H1 (cell line): ENCODE results near the gene TMEM72. TPM values are rescaled to one million over a fixed set of nuclear protein-coding genes. Genes with fewer than 3 reads are reported as not detected.
A peak's percentile ranks its signal among the peaks of the same experiment; 100 is the strongest.

Source experiments
- CTCF ChIA-PET: fragments of 300-600 bp; sonication (Branson Sonifier 250); formaldehyde crosslinking; loops from one replicate; lab custom pipeline; 2021; ENCODE audit not compliant: partially characterized antibody; lab: Charles Lee
- POLR2A ChIA-PET: fragments of 300-600 bp; sonication (Branson Sonifier 250); formaldehyde crosslinking; loops from one replicate; lab custom pipeline; 2021; ENCODE audit warnings: inconsistent platforms; ENCODE audit not compliant: partially characterized antibody; lab: Charles Lee
- DNase-seq, 2 experiments: peaks; one replicate each; pipeline versions ENCODE4 v3.0.0 to v3.0.0-alpha.2; 2010 to 2022; ENCODE audit warnings: low spot score in 2 of 2, low read depth in 1 of 2, mixed read lengths in 1 of 2
- FAIRE-seq: peaks from 2 replicates; lab custom pipeline; 2011; peaks lifted over from hg19 to GRCh38; lab: Jason Lieb, UNC
- H2AFZ ChIP-seq: 2 replicates; pipeline ENCODE4 v1.8.1; 2012; ENCODE audit warnings: low read length, inconsistent platforms
- H2AK5ac ChIP-seq: 2 replicates; pipeline ENCODE4 v1.6.1; 2013; ENCODE audit warnings: low read depth, low read length
- H2BK120ac ChIP-seq: replicated peaks from 2 replicates; pipeline ENCODE3; 2013; ENCODE audit warnings: low read depth, low read length, inconsistent platforms
- H2BK12ac ChIP-seq: 2 replicates; pipeline ENCODE4 v1.6.1; 2013; ENCODE audit warnings: low read depth, low read length
- H2BK15ac ChIP-seq: 2 replicates; pipeline ENCODE4 v1.6.1; 2013; ENCODE audit warnings: low read length
- H2BK20ac ChIP-seq: 2 replicates; pipeline ENCODE4 v1.6.1; 2013; ENCODE audit warnings: low read length
- H2BK5ac ChIP-seq: 2 replicates; pipeline ENCODE4 v1.6.1; 2013; ENCODE audit warnings: low read depth, low read length
- H3K14ac ChIP-seq: 2 replicates; pipeline ENCODE4 v1.6.1; 2013; ENCODE audit warnings: inconsistent platforms; ENCODE audit not compliant: insufficient read length
- H3K18ac ChIP-seq: 2 replicates; pipeline ENCODE4 v1.6.1; 2013; ENCODE audit warnings: low read length; ENCODE audit errors: extremely low read depth
- H3K23ac ChIP-seq: 2 replicates; pipeline ENCODE4 v1.6.1; 2013; ENCODE audit warnings: inconsistent platforms; ENCODE audit not compliant: insufficient read length
- H3K23me2 ChIP-seq: 2 replicates; pipeline ENCODE4 v1.6.1; 2013; ENCODE audit warnings: low read depth, low read length
- H3K27ac ChIP-seq: 2 replicates; pipeline ENCODE4 v1.6.1; 2011; ENCODE audit warnings: low read depth, low read length, inconsistent platforms
- H3K27me3 ChIP-seq, 4 experiments: replicated peaks in 1 of 4; 1 replicate in 1 of 4; 2 replicates in 3 of 4; pipeline versions ENCODE4 v1.6.1 to v1.8.1; 2011 to 2013; ENCODE audit warnings: low read length in 3 of 4, mild to moderate bottlenecking in 3 of 4, inconsistent platforms in 2 of 4, mixed read lengths in 2 of 4, moderate library complexity in 1 of 4; ENCODE audit not compliant: control insufficient read depth in 3 of 4, insufficient read depth in 3 of 4; ENCODE audit errors: extremely low read depth in 1 of 4
- H3K36me3 ChIP-seq, 4 experiments: 2 replicates each; pipeline versions ENCODE4 v1.6.1 to v1.8.1; 2011 to 2013; ENCODE audit warnings: mild to moderate bottlenecking in 4 of 4, low read length in 3 of 4, moderate library complexity in 2 of 4, control low read depth in 1 of 4, inconsistent platforms in 1 of 4; ENCODE audit not compliant: insufficient read depth in 4 of 4, control insufficient read depth in 2 of 4
- H3K4ac ChIP-seq: replicated peaks from 2 replicates; pipeline ENCODE3; 2013; ENCODE audit warnings: low read length, low read depth, mixed read lengths, inconsistent platforms; ENCODE audit not compliant: insufficient read length
- H3K4me1 ChIP-seq, 4 experiments: replicated peaks in 1 of 4; 1 replicate in 1 of 4; 2 replicates in 3 of 4; pipeline versions ENCODE4 v1.6.1 to v1.8.1; 2011 to 2013; ENCODE audit warnings: low read length in 3 of 4, inconsistent platforms in 2 of 4, mixed read lengths in 1 of 4; ENCODE audit not compliant: insufficient read depth in 4 of 4, control insufficient read depth in 3 of 4
- H3K4me2 ChIP-seq, 2 experiments: 2 replicates each; pipeline versions ENCODE4 v1.6.1 to v1.8.1; 2011 to 2013; ENCODE audit warnings: low read depth in 2 of 2, low read length in 2 of 2, control low read depth in 1 of 2, inconsistent platforms in 1 of 2, mild to moderate bottlenecking in 1 of 2; ENCODE audit not compliant: insufficient read depth in 1 of 2
- H3K4me3 ChIP-seq, 4 experiments: fragments of 200-600, 300-600 bp in 1 of 4; sonication (generic), shearing (Covaris generic), sonication (Bioruptor Twin) in 1 of 4; 2 replicates each; pipeline versions ENCODE4 v1.5.1 to v1.8.1; 2011 to 2016; ENCODE audit warnings: low read length in 4 of 4, low read depth in 3 of 4, control low read depth in 2 of 4, inconsistent platforms in 2 of 4, mild to moderate bottlenecking in 2 of 4, mixed read lengths in 1 of 4, moderate library complexity in 1 of 4; ENCODE audit not compliant: insufficient read depth in 2 of 4; ENCODE audit errors: extremely low read depth in 1 of 4
- H3K56ac ChIP-seq: replicated peaks from 2 replicates; pipeline ENCODE3; 2013; ENCODE audit warnings: low read depth, mild to moderate bottlenecking, mixed read lengths, low read length, inconsistent platforms; ENCODE audit not compliant: insufficient read length
- H3K79me1 ChIP-seq: 2 replicates; pipeline ENCODE4 v1.6.1; 2013; ENCODE audit warnings: low read depth, low read length, control low read depth
- H3K79me2 ChIP-seq, 2 experiments: 2 replicates each; pipeline versions ENCODE4 v1.6.1 to v1.8.1; 2012 to 2013; ENCODE audit warnings: low read length in 2 of 2, mild to moderate bottlenecking in 2 of 2, inconsistent platforms in 1 of 2; ENCODE audit not compliant: insufficient read depth in 2 of 2, control insufficient read depth in 1 of 2
- H3K9ac ChIP-seq, 4 experiments: replicated peaks in 1 of 4; 1 replicate in 1 of 4; 2 replicates in 3 of 4; pipeline versions ENCODE4 v1.6.1 to v1.8.1; 2011 to 2013; ENCODE audit warnings: low read depth in 3 of 4, low read length in 3 of 4, control low read depth in 2 of 4, mild to moderate bottlenecking in 2 of 4, moderate library complexity in 2 of 4, inconsistent platforms in 1 of 4; ENCODE audit errors: extremely low read depth in 1 of 4
- H3K9me3 ChIP-seq, 2 experiments: 2 replicates each; pipeline versions ENCODE4 v1.6.1 to v1.8.1; 2012 to 2013; ENCODE audit warnings: mild to moderate bottlenecking in 2 of 2, moderate library complexity in 2 of 2, control low read depth in 1 of 2, inconsistent platforms in 1 of 2, low read depth in 1 of 2, low read length in 1 of 2, mixed read lengths in 1 of 2; ENCODE audit not compliant: insufficient read depth in 2 of 2
- H4K20me1 ChIP-seq, 2 experiments: replicated peaks in 1 of 2; 2 replicates each; pipeline versions ENCODE3 to v1.8.1; 2011 to 2013; ENCODE audit warnings: inconsistent platforms in 2 of 2, low read length in 2 of 2, mild to moderate bottlenecking in 1 of 2; ENCODE audit not compliant: insufficient read depth in 2 of 2, control insufficient read depth in 1 of 2
- H4K5ac ChIP-seq: 2 replicates; pipeline ENCODE4 v1.6.1; 2013; ENCODE audit warnings: low read length, low read depth, mixed read lengths, inconsistent platforms; ENCODE audit not compliant: insufficient read length
- H4K8ac ChIP-seq: 2 replicates; pipeline ENCODE4 v1.8.0; 2013; ENCODE audit warnings: mild to moderate bottlenecking, moderate library complexity, low read length, inconsistent platforms; ENCODE audit not compliant: insufficient read depth; ENCODE audit errors: extremely low read depth
- H4K91ac ChIP-seq: replicated peaks from 2 replicates; pipeline ENCODE3; 2013; ENCODE audit warnings: low read length, mixed read lengths, inconsistent platforms; ENCODE audit not compliant: insufficient read length
- CEBPB ChIP-seq: IDR thresholded peaks from 2 replicates; pipeline ENCODE4 v1.6.1; 2012; ENCODE audit warnings: low read depth, low read length
- CHD1 ChIP-seq: IDR thresholded peaks from 2 replicates; pipeline ENCODE4 v1.6.1; 2012; ENCODE audit warnings: low read depth, low read length, improper control_type of control experiment
- GTF2F1 ChIP-seq: IDR thresholded peaks from 2 replicates; pipeline ENCODE4 v1.6.1; 2012; ENCODE audit warnings: low read depth, low read length, improper control_type of control experiment, borderline replicate concordance
- HDAC2 ChIP-seq, 2 experiments: fragments of 300-600 bp in 1 of 2; sonication (generic) in 1 of 2; IDR thresholded peaks; 2 replicates each; pipeline ENCODE4 v1.6.1; 2011 to 2012; ENCODE audit warnings: low read depth in 2 of 2, low read length in 2 of 2, mild to moderate bottlenecking in 2 of 2, moderate library complexity in 2 of 2, borderline replicate concordance in 1 of 2, inconsistent platforms in 1 of 2
- KDM4A ChIP-seq: IDR thresholded peaks from one replicate; pipeline ENCODE4 v1.7.1; 2012; ENCODE audit warnings: low read depth, mild to moderate bottlenecking, moderate library complexity, low read length, inconsistent platforms; ENCODE audit not compliant: severe bottlenecking
- NRF1 ChIP-seq: IDR thresholded peaks from 2 replicates; pipeline ENCODE4 v1.6.1; 2011; ENCODE audit warnings: mild to moderate bottlenecking, low read depth, low read length, improper control_type of control experiment
- RAD21 ChIP-seq, 2 experiments: IDR thresholded peaks in 1 of 2; conservative IDR thresholded peaks in 1 of 2; 2 replicates each; pipeline ENCODE4 v1.6.1; 2011; ENCODE audit warnings: low read depth in 2 of 2, low read length in 2 of 2, improper control_type of control experiment in 1 of 2, inconsistent platforms in 1 of 2, mild to moderate bottlenecking in 1 of 2, moderate library complexity in 1 of 2
- RFX5 ChIP-seq: IDR thresholded peaks from 2 replicates; pipeline ENCODE4 v1.6.1; 2011; ENCODE audit warnings: low read depth, low read length, improper control_type of control experiment, borderline replicate concordance
- SIX5 ChIP-seq: IDR thresholded peaks from 2 replicates; pipeline ENCODE4 v1.6.1; 2011; ENCODE audit warnings: mild to moderate bottlenecking, low read depth, low read length
- TAF7 ChIP-seq: optimal IDR thresholded peaks from 2 replicates; pipeline ENCODE3; 2011; ENCODE audit warnings: low read depth, mild to moderate bottlenecking, inconsistent platforms, low read length, moderate library complexity, borderline replicate concordance
- WGBS, 2 experiments: shearing (Covaris generic) in 1 of 2; methylation state at CpG; one replicate each; pipeline versions ENCODE4 v1.1.6 to v1.1.7; 2013 to 2015; ENCODE audit warnings: low lambda C conversion rate in 2 of 2, mixed read lengths in 2 of 2, inconsistent platforms in 1 of 2, low coverage in 1 of 2, missing lambda C conversion rate in 1 of 2; ENCODE audit not compliant: insufficient replicate concordance in 2 of 2, insufficient coverage in 1 of 2, insufficient read length in 1 of 2; ENCODE audit errors: extremely low coverage in 1 of 2, missing lambda C conversion rate in 1 of 2; 5-methylcytosine and 5-hydroxymethylcytosine counted together
- polyA plus RNA-seq, 7 experiments: library from polyadenylated mRNA; depleted of rRNA in 3 of 7; stranded (reverse) in 5 of 7; unstranded in 2 of 7; fragments of >200 nt in 5 of 7; fragments of 200-250 nt in 2 of 7; gene quantifications; 1 replicate in 5 of 7; 2 replicates in 1 of 7; 4 replicates in 1 of 7; pipeline versions ENCODE4 v1.2.1 to v1.2.3, GENCODE V29; 2011 to 2013; ENCODE audit warnings: missing spikeins in 2 of 7, mixed read lengths in 2 of 7
- total RNA-seq: library from RNA; stranded (reverse); fragmentation: NEBNext Ultra II Directional; extraction: Animal tissue kit (Norgen Biotek cat#: 25700); gene quantifications from 2 replicates; pipeline ENCODE4 v1.2.1, GENCODE V29; 2021

TMEM72 gene
- total and polyA plus RNA-seq, 2 of the 8 experiments (the other 6 are each of a cell fraction or from before 2014, with no cell fraction given), result not detected

GRCh38 chr10:44962870-44963738 is 52.0 kb downstream of the TMEM72 start:
- Histone ChIP-seq H3K36me3 (no peaks in the 10 kb centered on the region), H3K4ac (peak overlapping the region; percentile 9), H2AK5ac (peak overlapping the region; percentile 88; the same call in 1 of the 2 replicates), H3K4me3 (no peak overlapping the region), H2BK12ac (peak overlapping the region; percentile 75; the same call in 1 of the 2 replicates), H3K56ac (no peak overlapping the region), H2BK5ac (peak overlapping the region; percentile 90), H2BK120ac (no peak overlapping the region), H3K18ac (peak overlapping the region; percentile 34; the same call in 1 of the 2 replicates), H4K8ac (no peak overlapping the region), H3K4me2 (peak overlapping the region in 1 of 2 experiments; percentile 54; a peak in 2 of 4 replicates), H3K23ac (no peak overlapping the region), H3K27ac (no peak overlapping the region), H3K79me2 (no peaks in the 10 kb centered on the region; a peak in 1 of 4 replicates), H3K4me1 (peaks cover 25 to 47% (median 34%) of the 10 kb centered on the region in 4 experiments), H3K9ac (no peak overlapping the region; a peak in 2 of 7 replicates), H3K9me3 (no peaks in the 10 kb centered on the region), H4K20me1 (no peaks in the 10 kb centered on the region), H3K79me1 (no peaks in the 10 kb centered on the region), H4K5ac (no peak overlapping the region), H3K23me2 (peaks cover 8% of the 10 kb centered on the region), H2BK15ac (peak overlapping the region; percentile 88; the same call in 1 of the 2 replicates), H4K91ac (peak overlapping the region; percentile 7), H3K27me3 (peaks cover 0 to 7% (median 3%) of the 10 kb centered on the region in 4 experiments; a peak in 4 of 7 replicates), H2AFZ (no peak overlapping the region), H3K14ac (no peak overlapping the region), H2BK20ac (peak overlapping the region; percentile 98)
- DNase-seq (peak in 1 of 2 experiments; percentile 60), FAIRE-seq (no peak)
- WGBS, 2 experiments, result 68% methylated on average over 17 of the region's 19 CpGs; no CpG with 5 or more reads in 1 of the 2 experiments
- ChIA-PET POLR2A (interaction anchor here (1.0 to 3.5 kb wide), 9 partner anchors 10 to 84 kb away, joined by 4 to 17 read pairs (median 7); partner anchors contain the start of genes DEPP1 and ZNF22), CTCF (interaction anchor here (0.5 to 11.2 kb wide), 9 partner anchors 10 to 271 kb away, joined by 4 to 143 read pairs (median 18); partner anchors contain the start of gene DEPP1)
- TF ChIP-seq CHD1, result no peak
- no peak for TF ChIP-seq TAF7
- TF ChIP-seq GTF2F1, result no peak
- no peak for TF ChIP-seq NRF1
- TF ChIP-seq RFX5, result no peak
- no peak for TF ChIP-seq CEBPB
- no peak for TF ChIP-seq SIX5
- TF ChIP-seq HDAC2 (IDR thresholded peaks at IDR 0.05; ENCODE audit: borderline replicate concordance in 1 of 2, low read depth in 2 of 2, low read length in 2 of 2), result no peak
- TF ChIP-seq KDM4A, result no peak
- TF ChIP-seq RAD21 (IDR thresholded peaks at IDR 0.05 in 1 of 2, conservative IDR thresholded peaks at IDR 0.05 in 1 of 2; ENCODE audit: low read depth in 2 of 2, low read length in 2 of 2), result peak in 1 of 2 experiments; percentile 25; a peak in 2 of 4 replicates
